GDM1 (cell line): ENCODE measurements around the gene SLC6A6.

Source experiments
- DNase-seq: peaks from one replicate; lab custom pipeline; 2025; lab: John Stamatoyannopoulos, UW

The SLC6A6 gene

GRCh38 chr3:14522129-14522691, 119.8 kb downstream of the SLC6A6 start:
- no peak for DNase-seq

DNA sequence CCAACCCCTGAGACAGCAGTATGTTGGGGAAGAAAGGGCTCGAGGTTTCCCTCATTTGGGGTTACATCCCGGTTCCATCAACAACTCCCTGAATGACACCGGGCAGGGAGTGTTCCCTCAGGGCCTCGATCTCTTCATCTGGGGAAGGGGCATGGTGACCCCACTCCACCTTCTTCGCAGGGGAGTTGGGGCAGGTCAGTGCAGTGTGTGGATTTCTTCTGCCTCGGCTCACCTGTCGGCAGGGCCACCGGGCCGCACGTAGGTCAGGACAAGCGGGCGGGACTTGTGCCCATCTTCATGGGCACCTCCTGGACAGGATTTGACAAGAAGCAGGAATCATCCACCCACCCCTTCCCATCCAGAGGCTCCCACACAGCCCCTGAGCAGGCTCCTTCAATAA, 120.4 kb downstream of the SLC6A6 start:
- no peak for DNase-seq

DNA sequence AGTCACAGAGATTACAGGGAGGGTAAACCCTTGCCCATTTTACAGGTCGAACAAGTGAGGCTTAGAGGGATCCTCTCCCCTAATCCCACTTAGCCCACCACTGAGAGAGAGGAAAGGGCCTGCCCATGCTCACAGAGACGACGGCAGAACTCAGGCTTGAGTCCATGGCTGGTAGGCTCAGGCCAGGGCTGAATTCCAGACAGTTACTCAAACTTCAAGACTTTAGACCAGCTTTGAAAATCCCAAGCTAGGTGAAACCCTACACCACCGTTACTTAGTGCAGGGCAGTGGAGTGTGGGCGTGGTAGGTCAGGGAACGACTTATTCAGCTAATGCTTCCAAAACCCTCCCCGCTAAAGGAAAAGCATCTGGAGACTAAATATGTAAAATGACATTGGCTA, 121.4 kb downstream of the SLC6A6 start:
- no peak for DNase-seq

DNA sequence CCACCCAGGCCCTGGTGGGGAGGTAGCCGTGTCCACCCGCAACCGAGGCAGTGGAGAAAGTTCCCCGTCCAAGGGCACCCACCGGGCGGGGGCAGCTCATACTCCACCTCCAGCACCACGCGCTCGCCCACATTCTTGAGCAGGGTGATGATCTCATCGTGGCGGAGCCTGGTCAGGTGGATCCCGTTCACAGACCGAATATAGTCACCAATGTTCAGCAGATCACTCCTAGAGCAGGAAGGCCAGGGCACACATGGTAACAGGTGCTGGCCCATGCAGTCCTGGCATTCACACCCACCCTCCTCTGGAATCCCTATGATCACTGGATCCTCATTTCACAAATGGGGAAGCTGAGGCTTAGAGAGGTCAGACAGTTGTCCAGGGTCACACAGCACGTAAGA, 121.9 kb downstream of the SLC6A6 start:
- DNase-seq, result no peak

DNA sequence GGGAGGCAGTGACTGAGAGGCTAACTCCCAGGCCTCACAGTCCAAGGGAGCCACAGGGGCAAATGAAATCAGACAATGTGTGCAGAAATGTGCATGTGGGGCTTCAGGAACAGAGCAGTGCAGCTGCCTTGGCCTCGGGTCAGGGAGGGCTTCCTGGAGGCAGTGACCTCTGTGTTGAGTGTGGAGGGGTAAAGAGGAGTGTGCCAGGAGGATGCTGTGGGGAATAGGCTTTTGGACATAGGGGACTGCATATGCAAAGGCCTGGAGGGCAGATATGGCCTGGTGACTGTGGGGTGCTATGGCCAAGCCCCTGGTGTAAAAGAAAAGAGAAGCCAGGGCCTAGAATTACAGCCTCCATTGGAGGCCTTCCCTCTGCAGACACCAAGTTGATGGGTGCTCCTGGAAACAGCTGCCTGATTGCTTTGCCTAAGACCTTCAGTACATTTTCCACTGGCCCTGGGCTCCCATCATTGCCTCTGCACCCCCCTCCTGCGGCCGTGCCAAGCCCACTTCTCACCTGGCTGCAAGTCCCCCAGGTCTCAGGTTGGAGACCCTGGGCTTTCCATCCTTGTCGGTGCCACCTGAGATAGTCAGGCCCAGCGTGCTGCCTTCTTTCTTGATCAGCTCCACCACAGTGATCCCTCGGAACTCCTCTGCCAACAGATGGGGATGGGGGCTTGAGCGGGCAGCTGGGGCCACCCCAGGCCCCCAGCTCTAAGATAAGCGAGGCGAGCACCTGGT, 122.7 kb downstream of the SLC6A6 start:
- no peak for DNase-seq

DNA sequence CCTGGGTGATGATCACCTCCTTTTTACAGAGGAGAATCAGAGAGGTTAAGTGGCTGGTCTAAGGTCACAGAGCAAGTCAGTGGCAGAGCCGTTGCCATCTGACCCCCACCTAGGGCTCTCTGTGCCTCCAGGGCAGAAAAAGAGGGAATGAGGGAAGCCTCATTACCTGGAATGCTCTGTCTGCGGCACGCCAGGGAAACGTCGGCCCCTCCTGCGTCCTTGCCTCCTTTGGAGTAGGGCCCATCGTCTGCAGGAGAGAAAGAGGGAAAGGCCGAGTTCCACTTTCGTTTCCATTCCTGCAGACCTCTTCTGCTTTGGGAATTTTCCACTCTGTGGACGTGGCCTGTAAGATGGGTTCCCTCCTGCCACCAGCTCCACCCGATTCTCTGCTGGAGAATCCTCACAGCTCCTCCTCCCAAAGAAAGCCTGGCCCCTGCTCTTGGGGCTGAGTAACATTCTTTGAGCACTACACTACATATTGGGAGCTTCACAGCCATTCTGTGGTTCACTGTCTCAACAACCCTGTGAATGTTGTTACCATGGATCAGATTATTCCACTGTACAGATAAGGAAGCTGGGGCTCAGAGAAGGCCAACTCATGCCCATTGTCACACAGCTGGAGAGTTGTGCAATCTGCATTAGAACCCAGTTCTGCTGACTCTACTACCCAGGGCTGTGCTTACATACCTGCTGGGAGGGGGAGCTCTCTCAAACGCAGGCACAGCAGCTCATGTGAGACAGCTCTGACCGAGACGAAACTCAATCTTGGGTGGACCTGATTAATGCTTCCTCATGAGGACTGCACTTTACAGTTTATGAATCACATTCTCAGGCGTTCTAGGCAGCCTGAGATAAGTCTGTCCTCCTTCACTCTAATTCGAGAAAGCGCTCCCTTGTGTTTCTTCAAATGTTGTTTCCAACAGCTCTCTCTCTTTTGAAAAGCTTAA, 123.6 kb downstream of the SLC6A6 start:
- DNase-seq, result no peak

- DNase-seq, result no peak
Measured at GRCh38 chr3:14528081-14528480, 125.7 kb downstream of the SLC6A6 start.

- no peak for DNase-seq
Measured at GRCh38 chr3:14531856-14532395, 129.5 kb downstream of the SLC6A6 start.

DNA sequence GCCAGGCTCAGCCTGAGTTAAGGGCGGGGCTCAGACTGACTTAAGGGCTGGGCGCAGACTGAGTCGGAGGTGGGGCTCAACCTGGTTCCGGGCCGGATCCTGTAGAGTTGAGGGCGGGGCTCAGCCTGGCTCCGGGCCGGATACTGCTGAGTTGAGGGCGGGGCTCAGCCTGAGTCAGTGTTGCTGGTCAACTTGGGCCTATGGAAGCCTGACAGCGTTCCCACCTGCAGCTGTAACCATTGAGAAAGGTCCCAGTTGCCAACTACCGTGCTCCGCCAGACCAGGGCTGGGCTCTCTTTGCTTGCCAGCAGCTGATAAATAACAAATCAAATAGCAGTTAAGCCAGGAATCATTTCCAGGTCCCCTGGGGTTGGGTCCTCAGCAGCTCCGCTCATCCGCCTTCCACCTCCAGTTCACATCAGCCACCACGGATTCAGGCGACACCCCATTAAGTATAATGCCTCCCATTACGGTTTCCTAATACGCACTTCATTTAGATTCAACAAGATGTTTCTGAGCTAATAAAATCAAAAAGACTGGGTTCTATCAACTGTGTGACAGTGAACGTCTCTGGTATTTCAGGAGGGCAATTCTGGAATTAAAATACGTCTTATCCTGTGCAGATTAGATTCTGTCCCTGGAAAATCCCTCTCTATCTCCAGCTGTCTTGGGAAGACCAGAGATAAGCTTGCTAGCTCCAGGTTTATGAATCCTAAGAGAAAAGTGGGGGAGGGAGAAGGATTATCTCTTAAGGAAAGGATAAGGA, 130.5 kb downstream of the SLC6A6 start:
- DNase-seq, result no peak

DNA sequence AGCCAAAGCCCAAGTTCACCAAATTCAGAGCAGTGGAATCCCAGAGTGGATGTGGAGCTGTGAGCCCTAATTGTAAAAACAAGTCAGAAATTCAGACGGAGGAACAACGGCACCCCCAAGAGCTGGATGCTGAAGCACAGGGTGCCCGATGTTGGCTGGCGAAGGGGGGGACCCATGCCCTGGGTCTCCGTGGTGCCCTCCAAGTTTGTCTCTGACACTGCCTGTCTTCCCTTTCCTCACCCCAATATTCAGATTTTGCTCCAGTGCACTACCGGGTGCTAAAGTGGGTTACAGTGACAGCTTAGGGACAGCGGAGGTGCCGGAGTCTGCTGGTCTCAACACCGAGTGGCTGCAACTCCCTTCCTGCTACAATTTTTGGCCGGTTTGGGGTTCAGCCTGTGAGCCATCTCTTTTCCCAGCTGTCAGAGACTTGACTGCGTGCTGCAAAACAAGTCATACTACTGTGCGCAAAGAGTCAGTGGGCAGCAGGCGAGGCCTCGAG, 131.1 kb downstream of the SLC6A6 start:
- DNase-seq, result no peak

DNA sequence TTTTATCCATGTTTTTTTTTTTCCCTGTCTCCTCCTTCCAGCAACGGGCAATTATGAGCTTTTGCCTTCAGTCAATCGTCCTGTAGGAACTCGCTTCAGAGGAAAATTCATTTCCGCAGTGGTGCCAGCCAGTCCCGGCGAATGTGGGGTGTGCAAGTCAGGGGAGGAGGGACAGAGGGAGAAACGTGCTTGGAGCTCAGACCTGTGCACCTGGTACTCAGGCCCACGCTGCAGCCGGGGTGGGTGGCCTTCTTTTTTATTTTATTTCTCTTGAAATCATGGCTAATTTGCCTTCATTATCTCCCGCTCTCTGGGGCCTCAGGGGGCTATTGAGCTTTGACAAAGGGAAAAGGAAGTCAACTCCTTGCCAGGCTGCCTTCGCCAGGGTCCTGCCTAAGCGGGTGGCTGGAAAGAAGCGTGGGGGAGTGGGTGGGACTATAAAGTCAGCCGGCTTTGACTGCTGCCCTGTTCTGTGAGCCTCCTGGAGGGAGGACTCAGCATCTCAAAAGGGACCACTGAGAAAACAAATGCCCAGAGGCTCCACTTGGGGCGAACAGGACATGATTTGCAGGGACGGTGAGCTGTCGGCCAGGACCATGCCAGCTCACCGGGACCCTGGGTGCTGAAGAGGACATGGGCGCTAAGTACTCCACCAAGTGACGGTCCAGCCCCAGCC, 132.2 kb downstream of the SLC6A6 start:
- DNase-seq, result no peak

- no peak for DNase-seq
Measured at GRCh38 chr3:14535616-14536015, 133.2 kb downstream of the SLC6A6 start.

DNA sequence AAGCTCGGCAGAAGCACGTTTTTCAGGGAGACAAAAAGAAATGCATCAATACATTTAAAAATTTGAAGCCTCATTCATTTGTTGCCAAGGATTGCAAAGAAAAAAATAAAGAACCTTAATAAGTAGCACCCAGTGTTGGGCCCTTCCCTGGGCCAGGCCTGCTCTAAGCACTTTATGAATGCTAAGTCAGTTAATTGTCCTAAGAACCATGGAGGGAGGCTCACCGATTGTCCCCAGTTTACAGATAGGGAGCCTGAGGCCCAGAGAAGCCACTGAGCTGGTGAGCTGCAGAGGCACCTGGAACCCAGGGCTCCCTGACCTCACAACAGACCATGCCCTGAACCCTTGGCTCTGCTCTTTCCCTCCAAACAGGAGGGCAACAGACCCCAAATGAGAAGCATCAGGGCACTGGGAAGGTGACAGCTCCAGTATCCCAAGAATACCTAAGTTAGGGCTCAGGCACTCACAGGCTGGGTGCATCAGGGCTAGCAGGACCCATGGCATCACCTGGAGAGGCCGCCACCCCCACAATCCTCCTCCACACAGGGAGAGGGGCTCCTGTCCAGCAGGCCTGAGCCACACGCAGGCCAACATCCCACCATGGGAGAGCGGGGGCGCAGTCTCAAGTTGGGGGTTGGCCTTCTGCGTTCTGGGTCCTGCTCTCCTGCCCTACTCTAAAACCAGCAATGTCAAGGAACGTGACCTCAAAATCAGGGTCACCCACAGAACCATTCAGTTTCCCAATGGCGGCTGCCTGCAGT, 133.8 kb downstream of the SLC6A6 start:
- no peak for DNase-seq

GRCh38 chr3:14536837-14537589, 134.6 kb downstream of the SLC6A6 start:
- no peak for DNase-seq

DNA sequence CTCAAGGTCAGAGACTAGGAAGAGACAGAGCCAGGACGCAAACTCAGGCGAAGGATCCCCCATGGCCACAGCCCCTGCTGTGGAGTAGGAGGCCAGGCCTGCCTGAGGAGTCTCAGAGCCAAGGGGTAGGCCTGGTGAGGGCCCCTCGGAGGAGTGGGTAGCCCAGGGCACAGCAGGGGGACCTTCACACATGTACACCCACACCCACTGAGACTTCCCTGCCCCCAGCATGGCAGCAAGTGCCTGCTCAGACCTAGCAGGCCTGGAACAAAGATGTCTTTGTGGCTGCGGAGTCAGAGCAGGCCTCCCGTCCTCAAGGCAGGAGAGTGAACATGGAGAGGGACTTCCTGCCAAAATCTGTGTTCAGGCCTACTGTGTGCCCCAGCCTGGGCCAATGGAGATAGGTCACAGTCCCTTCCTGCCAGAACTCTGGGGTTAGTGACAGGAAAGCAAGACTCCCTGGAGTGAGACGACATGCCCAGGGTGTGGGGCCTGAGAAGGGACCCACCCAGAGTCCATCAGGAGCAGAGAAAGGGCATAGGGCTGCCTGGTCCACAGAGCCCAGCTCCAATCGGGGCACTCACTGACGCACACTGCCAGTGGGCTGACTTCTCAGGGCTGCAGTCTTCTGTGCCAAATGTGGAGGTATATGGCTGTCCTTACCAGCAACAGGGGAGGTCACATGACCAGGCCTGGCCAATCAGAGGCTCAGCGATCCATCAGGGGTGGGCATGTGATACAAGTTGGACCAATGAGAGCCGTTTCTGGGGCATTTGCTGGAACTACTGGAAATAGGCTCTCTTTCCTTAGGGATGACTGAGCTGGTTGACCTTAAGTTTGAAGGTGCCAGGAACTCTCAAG, 135.4 kb downstream of the SLC6A6 start:
- DNase-seq, result no peak

DNA sequence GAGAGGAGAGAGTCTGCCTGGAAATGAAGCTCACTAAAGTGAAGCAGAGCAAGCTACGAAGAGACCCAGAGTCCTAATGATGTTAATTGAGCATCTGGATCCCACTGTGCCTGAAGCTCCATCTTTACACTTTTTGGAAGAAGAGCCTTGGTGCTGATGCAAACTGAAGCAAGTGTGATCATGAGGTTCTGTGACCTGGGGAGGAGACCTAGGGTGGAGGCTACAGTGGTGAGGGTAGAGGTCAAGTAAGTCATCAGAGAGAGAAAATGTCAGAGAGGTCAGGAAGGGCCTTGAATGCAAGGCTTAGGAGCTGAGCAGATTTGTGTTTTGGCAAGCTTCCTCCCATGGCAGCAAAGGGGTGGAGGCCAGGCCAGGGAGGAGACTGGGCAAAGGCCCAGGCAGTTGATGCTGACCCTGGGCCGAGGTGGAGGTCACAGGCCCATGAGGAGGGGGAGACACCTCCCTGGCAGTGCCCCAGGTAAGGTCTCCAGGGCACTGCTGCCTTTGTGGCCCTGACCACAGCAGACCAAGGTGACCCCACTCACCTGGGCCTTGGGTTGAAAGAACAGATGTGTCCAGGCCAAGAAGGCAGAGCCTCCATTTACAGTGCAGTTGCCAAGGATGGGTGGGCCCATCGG, 136.2 kb downstream of the SLC6A6 start:
- no peak for DNase-seq
